HG03064 (cell line): ENCODE data around the gene TEAD1.
"Not testable (repeated sequence)": the region's sequence is repeated elsewhere in the genome, so short reads cannot be mapped to it uniquely, and the experiment has no call there.

Experiments used
- ATAC-seq: cut with Tn5 transposase; IDR thresholded peaks from one replicate; pipeline ENCODE4 v1.9.1; 2021; ENCODE audit warnings: low read depth; ENCODE audit not compliant: unreplicated experiment

TEAD1 gene

GRCh38 chr11:12853652-12854296 is 179.6 kb downstream of the TEAD1 start:
- ATAC-seq, result no peak

DNA sequence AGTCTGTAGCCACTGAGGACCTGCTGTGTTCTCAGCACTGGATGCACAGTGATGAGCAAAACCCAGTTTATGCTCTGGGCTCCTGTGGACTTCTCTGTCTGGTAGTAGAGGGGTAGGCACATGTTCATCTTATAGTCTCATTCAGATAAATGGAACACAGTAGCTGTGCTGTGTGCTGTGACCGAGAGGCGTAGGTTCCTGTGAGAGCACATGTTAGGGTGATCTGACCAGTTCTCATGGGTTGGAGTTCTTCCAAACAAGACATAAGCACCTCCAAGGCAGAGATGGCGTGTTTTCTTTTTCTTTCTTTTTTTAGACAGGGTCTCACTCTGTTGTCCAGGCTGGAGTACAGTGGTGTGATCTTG is 180.1 kb downstream of the TEAD1 start:
- no peak for ATAC-seq

- ATAC-seq, result no peak
Observed at GRCh38 chr11:12854829-12855228, 180.6 kb downstream of the TEAD1 start.

- ATAC-seq, result no peak
Observed at GRCh38 chr11:12856338-12856737, 182.1 kb downstream of the TEAD1 start.

DNA sequence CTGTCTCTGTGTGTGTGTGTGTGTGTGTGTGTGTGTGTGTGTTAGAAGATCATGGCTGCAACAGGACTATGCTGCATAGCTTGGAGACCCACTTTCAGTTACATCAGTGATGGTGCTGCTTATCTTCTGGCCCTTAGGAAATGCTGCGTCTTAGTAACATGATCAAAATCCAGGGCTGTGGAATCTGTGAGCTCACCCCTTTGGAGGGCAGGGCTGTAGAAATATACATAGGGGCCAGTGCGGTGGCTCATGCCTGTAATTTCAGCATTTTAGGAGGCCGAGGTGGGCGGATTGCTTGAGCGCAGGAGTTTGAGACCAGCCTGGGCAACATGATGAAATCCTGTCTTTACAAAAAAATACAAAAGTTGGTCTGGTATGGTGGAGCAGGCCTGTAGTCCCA is 183.4 kb downstream of the TEAD1 start:
- ATAC-seq, result no peak

DNA sequence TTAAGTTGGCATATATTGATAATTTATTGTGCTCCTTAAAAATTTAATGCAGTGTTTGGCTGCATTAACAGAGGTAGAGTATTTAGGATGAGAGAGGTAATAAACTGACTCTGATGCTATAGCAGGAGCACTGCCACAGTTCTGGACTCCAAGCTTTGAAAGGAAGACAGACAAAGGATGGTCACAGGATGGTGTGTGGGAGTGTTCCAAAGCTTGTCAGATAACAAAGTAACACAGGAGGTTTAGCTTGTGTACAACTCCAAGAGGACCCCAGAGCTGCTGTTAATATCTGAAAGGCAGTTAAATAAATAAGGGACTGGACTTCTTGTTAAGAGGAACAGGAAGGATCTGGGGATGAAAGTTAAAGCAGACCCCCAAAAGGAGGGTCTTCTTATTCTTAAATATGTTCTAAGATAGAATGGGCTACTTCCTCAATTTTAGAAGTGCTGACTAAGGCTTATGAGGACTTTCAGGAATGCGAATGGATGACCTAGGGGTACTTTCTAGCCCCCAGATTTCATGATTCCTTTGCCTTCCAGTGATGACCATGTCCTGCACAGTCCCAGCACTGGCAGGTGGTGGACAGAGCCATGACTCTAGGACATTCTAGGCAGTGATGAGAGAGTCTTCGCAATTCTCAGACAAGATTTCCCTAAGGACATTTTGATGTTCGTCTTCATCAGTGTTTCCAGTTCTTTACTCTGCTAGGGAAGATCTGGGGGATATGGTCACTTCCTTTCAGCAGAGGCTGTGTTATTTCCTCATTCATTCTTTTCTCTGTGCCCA is 185.8 kb downstream of the TEAD1 start:
- no peak for ATAC-seq

- no peak for ATAC-seq
Observed at GRCh38 chr11:12860827-12861226, 186.6 kb downstream of the TEAD1 start.

DNA sequence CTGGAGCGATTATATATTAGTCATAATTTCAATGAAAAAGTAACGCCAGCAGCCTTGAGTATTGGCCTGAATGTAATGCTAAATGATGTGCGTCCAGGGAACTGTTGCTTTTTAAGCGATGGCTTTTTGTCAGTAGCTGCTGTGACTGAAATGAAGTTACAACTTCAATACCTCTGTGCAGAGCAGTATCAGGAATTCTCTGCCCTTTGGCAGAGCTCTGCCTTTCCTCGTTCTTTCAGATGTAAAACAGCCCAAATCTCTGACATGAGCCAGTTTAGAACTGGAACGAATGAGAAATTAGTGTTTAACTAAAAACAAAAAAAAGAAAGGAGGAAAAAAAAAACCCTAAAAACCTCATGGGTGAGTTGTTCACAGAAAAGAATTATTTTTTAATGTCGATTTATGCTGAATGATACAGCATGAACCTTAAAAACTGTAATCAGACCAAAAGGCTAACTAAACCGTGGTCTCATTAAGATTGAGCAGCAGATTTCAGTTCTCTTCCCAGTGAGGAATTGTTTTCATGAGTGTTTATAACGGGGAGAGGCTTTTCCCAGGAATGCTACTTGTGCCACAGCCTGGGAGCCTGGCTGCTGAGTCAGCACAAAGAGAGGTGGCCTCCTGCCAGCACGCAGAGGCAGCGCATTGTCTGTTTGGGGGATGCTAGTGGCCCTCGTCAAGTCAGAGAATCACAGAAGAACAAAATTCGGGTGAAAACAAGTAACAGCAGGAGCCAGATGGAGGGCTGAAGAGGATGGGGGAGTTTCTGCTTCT is 188.7 kb downstream of the TEAD1 start:
- no peak for ATAC-seq

DNA sequence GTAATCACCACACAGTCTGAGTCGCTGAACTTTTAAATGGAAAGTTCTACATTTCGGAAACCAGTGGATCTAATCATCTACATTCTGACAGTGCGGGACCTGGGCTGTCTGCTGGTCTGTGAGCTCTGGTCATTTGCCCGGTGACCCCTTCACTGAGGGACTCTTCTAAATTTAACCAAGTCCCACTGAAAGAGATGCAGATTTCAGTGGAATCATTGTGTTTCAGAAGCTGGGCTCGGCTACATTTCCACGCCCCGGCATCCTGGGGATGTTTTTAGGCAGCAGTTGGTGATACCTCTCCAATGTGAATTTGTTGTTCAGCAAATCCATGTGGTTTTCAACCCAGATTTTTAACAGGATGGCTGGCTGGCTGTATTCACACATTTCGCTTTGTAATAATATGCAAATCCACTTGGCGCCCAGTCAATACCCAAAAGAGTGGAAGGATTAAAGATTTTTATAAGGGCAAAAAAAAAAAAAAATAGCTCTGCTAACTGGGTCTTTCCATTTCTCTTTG is 189.4 kb downstream of the TEAD1 start:
- no peak for ATAC-seq

DNA sequence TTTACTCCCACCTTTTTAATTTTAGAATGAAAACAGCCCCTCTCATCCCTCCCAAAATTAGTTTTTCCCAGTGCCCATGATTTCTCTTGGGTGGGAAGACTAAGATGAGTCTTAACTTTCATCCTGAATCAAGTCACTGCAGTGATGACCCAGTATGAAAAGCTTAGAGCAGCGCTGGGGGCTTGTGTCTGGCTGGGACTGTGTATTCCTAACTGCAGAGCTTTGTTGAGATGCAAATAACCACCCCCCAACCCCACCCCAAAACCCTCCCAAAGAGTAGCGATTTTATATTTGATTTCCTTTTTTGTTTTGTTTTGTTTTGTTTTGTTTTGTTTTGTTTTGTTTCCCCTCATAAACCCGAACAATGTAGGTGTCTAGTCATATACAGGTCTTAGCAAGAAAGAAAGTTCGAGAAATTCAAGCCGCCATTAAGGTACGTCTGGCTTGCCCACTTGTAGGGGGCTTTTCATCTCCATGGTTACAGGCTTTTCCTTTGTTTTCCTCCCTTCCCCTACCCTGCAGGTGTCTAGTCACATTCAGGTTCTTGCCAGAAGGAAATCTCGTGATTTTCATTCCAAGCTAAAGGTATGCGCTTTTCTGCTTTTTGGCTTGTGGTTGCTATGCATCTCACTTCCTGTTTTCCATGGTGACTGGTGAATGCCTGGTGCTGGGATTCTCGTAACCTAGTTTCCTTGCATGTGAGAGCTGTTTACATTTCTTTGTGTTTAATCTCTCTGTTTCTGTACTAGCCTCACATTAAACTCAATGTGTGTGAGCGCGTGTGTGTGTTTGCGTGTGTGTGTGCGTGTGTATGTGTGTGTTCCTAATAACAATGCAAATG is 190.3 kb downstream of the TEAD1 start:
- no peak for ATAC-seq

- no peak for ATAC-seq
Observed at GRCh38 chr11:12865863-12866595, 191.8 kb downstream of the TEAD1 start.

- ATAC-seq, result no peak
Observed at GRCh38 chr11:12867531-12867930, 193.3 kb downstream of the TEAD1 start.

GRCh38 chr11:12868315-12869073 is 194.3 kb downstream of the TEAD1 start:
- no peak for ATAC-seq

DNA sequence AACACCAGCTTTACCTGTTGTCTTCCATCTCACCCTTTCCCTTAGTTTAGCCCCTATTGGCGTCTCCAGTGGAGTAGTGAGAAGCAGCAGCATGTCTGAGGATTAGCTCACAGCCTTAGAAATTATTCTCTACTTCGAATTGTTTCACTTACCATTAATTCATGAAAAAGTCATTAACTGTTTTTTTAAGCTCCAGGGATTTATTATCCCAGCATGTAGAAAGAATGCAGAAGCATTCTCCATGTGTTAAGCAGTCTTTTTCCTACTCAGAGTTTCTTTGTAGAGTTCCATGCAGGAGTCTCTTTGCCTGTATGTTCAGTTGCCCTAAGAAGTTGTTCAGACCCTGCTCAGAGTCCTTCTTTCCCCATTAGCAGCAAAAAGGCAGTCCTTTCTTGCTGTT is 197.0 kb downstream of the TEAD1 start:
- no peak for ATAC-seq

- ATAC-seq, result no peak
Observed at GRCh38 chr11:12871788-12872321, 197.6 kb downstream of the TEAD1 start.

GRCh38 chr11:12876340-12876739 is 202.1 kb downstream of the TEAD1 start:
- ATAC-seq, result no peak

- no peak for ATAC-seq
Observed at GRCh38 chr11:12876988-12877387, 202.8 kb downstream of the TEAD1 start.

DNA sequence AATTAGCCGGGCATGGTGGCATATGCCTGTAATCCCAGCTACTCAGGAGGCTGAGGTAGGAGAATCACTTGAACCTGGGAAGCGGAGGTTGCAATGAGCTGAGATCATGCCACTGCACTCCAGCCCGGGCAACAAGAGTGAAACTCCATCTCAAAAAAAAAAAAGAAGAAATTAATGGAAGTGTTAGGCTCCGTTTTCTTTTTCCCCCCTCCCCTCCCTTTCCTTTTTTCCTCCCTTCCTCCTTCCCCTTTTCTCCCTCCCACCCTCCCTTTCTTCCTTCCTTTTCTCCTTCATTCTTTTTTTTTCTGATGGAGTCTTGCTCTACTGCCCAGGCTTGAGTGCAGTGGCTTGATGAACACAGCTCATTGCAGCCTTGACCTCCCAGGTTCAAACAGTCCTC is 203.3 kb downstream of the TEAD1 start:
- ATAC-seq, result not testable (repeated sequence)

DNA sequence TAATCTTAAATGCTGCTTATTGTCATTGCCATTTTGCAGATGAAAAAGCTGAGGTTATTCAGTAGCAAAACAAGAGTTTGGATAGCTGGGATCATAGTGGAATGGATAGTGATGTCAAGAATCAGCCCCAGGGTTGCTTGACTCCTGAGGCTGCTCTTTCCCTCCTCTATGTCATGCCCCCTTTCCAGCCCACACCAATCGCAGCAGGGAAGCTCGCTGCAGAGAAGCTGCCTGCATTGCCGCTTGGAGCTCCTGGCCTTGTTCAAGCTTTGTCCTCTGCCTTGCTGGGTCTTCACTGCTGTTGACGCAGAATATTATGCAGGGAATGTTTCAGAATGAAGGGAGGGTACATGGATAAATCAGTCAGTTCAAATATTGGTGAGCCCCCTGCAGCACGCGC is 206.1 kb downstream of the TEAD1 start:
- no peak for ATAC-seq
